Esophagus squamous epithelium (tissue), 5 donors: ENCODE data around the gene LRP1. TPM values are rescaled to one million over a fixed set of nuclear protein-coding genes. Genes with fewer than 3 reads are reported as not detected.

Source experiments
- DNase-seq: peaks from one replicate; lab custom pipeline; 2025; lab: John Stamatoyannopoulos, UW
- H3K27ac ChIP-seq, 4 donors: fragments of 200-600 bp; sonication (generic); one replicate each; pipeline ENCODE4 v1.5.1; 2016 to 2019; ENCODE audit warnings: mild to moderate bottlenecking in 1 of 4
- H3K27me3 ChIP-seq, 4 donors: fragments of 200-600 bp; sonication (generic); 1 replicate in 3 of 4; 2 replicates in 1 of 4; pipeline versions ENCODE4 v1.5.1 to v1.6.0; 2017 to 2021; ENCODE audit warnings: antibody characterized with exemption in 1 of 4
- H3K36me3 ChIP-seq, 3 donors: fragments of 200-600 bp; sonication (generic); one replicate each; pipeline ENCODE4 v1.5.1; 2016 to 2019
- H3K4me1 ChIP-seq, 3 donors: fragments of 200-600 bp; sonication (generic); one replicate each; pipeline ENCODE4 v1.5.1; 2017 to 2019
- H3K4me3 ChIP-seq, 4 donors: fragments of 200-600 bp; sonication (generic); 1 replicate in 3 of 4; 2 replicates in 1 of 4; pipeline ENCODE4 v1.5.1; 2016 to 2019; ENCODE audit warnings: mild to moderate bottlenecking in 2 of 4, moderate library complexity in 1 of 4
- H3K9me3 ChIP-seq, 3 donors: fragments of 200-600 bp; sonication (generic); one replicate each; pipeline ENCODE4 v1.5.1; 2016 to 2019
- CTCF ChIP-seq, 6 experiments: fragments of 450-650 bp in 4 of 6; fragments of 200-600 bp in 2 of 6; sonication (generic) in 2 of 6; IDR thresholded peaks; one replicate each; pipeline ENCODE4 v1.5.1; 2016 to 2019; ENCODE audit warnings: antibody characterized with exemption in 6 of 6, mild to moderate bottlenecking in 4 of 6, moderate library complexity in 4 of 6
- POLR2A ChIP-seq, 4 donors: fragments of 450-650 bp; IDR thresholded peaks; one replicate each; pipeline ENCODE4 v1.6.1; 2017; ENCODE audit warnings: antibody characterized with exemption in 4 of 4, mild to moderate bottlenecking in 4 of 4, moderate library complexity in 3 of 4
- WGBS, 2 donors: methylation state at CpG; one replicate each; pipeline ENCODE4 v1.1.5; 2018; 5-methylcytosine and 5-hydroxymethylcytosine counted together
- intact Hi-C: fragments of 100-400 bp; cut with DNase I; formaldehyde crosslinking; loops from one replicate; pipeline ENCODE4 v1.15.0; 2022
- total RNA-seq, 4 donors: library from RNA; depleted of rRNA; stranded (reverse); fragments of >200 nt; gene quantifications; one replicate each; pipeline ENCODE4 v1.1.0, GENCODE V29; 2016
- donor health status: DM: yes; HTN: yes; CAD: no.

Gene LRP1
- total RNA-seq, 4 donors from 2014 or later = 60.8 to 147 (median 81.9) TPM

GRCh38 chr12:57185906-57186508 lies 57.7 kb downstream of the LRP1 start:
- WGBS, 2 donors = 82 to 92% methylated on average over 4 to 9 of the region's 12 CpGs
- DNase-seq = no peak
- Histone ChIP-seq H3K4me3 (no peak overlapping the region), H3K9me3 (no peaks in the 10 kb centered on the region), H3K4me1 (peaks cover 5 to 25% (median 13%) of the 10 kb centered on the region in 3 donors), H3K27me3 (no peaks in the 10 kb centered on the region), H3K27ac (no peak overlapping the region), H3K36me3 (peaks cover 48 to 92% (median 66%) of the 10 kb centered on the region in 3 donors)
- TF ChIP-seq POLR2A (IDR thresholded peaks at IDR 0.05) (no peak), CTCF (IDR thresholded peaks at IDR 0.05) (no peak)
- intact Hi-C loops = loop anchor here (5.0 kb wide), 1 partner anchor 119 kb away; no protein-coding TSS in a partner anchor

DNA sequence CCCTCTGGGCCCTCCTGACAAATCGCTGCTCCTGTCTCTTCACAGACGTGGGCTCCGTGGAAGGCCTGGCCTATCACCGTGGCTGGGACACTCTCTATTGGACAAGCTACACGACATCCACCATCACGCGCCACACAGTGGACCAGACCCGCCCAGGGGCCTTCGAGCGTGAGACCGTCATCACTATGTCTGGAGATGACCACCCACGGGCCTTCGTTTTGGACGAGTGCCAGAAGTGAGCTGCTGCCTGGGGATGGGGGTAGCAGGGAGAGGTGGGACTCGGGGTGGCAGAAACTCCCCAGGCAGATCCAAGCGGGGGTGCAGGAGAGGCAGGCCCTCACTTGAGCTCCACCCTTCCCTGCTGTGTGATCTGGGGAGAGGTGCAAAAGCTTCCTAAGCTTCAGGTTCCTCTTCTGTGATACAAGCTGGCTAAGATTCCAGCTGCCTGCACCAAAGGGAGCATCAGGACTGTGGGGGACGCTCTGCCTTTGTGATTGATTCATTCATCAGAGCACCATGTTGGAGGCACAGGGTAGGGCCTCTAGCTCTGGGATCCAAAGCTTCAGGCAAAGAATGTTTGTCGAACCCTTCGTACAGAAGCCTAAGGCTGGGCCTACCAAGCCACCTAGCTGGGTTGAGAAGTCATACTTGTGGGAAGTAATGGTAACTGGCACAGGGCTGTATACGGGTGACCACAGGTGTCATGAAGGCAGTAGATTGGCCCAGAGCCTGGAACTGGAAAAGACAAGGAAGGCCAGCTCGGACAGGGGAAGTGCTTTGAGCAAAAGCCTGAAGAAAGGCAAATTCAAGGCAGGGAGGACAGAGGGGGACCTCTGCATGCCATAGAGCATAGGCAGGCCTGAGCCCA lies 59.2 kb downstream of the LRP1 start:
- intact Hi-C loops = loop anchor here (5.0 kb wide), 1 partner anchor 120 kb away; no protein-coding TSS in a partner anchor
- WGBS, 2 donors = 40 to 76% methylated on average over 5 to 7 of the region's 21 CpGs
- Histone ChIP-seq H3K27ac (no peak overlapping the region), H3K9me3 (no peaks in the 10 kb centered on the region), H3K4me1 (peaks cover 0 to 11% (median 3%) of the 10 kb centered on the region in 3 donors), H3K27me3 (no peaks in the 10 kb centered on the region), H3K36me3 (peaks cover 61 to 93% (median 74%) of the 10 kb centered on the region in 3 donors), H3K4me3 (no peak overlapping the region)
- TF ChIP-seq CTCF (IDR thresholded peaks at IDR 0.05) = no peak
- no peak for TF ChIP-seq POLR2A (IDR thresholded peaks at IDR 0.05)
- no peak for DNase-seq

DNA sequence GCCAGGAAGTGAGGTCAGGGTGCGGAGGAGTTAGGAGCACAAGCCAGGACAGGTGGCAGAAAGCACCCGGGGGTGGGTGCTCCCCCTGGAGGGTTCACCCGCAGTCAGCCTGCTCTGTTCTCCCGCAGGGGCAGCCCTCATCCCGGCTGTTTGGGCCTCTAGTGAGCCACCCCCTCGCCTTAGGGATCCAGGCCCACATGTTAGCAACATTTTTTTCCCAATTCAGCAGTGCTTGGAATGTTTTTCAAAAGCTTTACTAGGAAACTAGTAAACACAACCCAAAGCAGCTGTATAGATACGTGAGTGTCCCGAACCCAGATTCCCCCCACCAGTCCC lies 59.8 kb downstream of the LRP1 start:
- H3K4me3 ChIP-seq = no peak overlapping the region
- H3K4me1 ChIP-seq = peaks cover 0 to 5% (median 0%) of the 10 kb centered on the region in 3 donors
- no peaks in the 10 kb centered on the region for H3K27me3 ChIP-seq
- H3K27ac ChIP-seq = no peak overlapping the region
- peaks cover 67 to 99% (median 80%) of the 10 kb centered on the region in 3 donors for H3K36me3 ChIP-seq
- WGBS, 2 donors = 55 to 56% methylated on average over 6 to 8 of the region's 8 CpGs
- intact Hi-C loops = loop anchor here (5.0 kb wide), 1 partner anchor 121 kb away; no protein-coding TSS in a partner anchor
- no peak for TF ChIP-seq POLR2A (IDR thresholded peaks at IDR 0.05)
- no peak for TF ChIP-seq CTCF (IDR thresholded peaks at IDR 0.05)
- no peaks in the 10 kb centered on the region for H3K9me3 ChIP-seq
- DNase-seq = no peak

DNA sequence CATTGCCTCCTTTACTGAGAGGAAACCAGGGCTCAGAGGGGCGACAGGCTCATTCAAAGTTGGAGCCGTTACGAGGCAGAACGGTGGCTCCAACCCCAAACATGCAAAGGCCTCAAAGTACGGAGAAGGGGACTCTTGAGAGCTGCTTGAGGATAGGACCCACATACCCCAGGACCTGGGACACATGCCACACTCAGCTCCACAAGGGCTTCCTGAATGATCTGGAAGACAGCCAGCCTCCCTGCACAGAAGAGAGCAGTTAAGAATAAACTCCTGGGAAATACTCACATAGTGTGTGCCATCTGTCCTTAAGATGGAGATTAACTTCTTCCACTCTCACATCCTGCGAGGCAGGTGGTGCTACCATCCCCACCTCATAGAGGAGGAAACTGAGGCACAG lies 61.8 kb downstream of the LRP1 start:
- 63% methylated on average over 3 of the region's 6 CpGs; no CpG with 5 or more reads in 1 of the 2 donors for WGBS, 2 donors
- Histone ChIP-seq H3K4me3 (no peak overlapping the region), H3K27ac (no peak overlapping the region), H3K4me1 (no peaks in the 10 kb centered on the region), H3K9me3 (no peaks in the 10 kb centered on the region), H3K27me3 (no peaks in the 10 kb centered on the region), H3K36me3 (peaks cover 70 to 100% (median 81%) of the 10 kb centered on the region in 3 donors)
- TF ChIP-seq POLR2A (IDR thresholded peaks at IDR 0.05) (no peak), CTCF (IDR thresholded peaks at IDR 0.05) (no peak)
- DNase-seq = no peak
- intact Hi-C loops = no loop called here

DNA sequence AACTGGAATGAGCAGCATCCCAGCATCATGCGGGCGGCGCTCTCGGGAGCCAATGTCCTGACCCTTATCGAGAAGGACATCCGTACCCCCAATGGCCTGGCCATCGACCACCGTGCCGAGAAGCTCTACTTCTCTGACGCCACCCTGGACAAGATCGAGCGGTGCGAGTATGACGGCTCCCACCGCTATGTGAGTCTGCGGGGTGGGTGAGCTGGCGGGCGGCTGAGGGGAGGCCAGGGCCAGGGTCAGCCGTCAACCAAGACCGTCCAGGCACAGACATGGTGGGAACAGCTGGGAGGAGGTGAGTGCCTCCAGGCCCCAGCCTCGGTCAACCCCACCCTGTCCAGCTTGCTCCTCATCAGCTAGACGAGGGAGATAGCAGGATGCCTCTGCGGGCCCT lies 62.5 kb downstream of the LRP1 start:
- Histone ChIP-seq H3K27me3 (no peaks in the 10 kb centered on the region), H3K4me1 (no peaks in the 10 kb centered on the region), H3K36me3 (peaks cover 68 to 100% (median 81%) of the 10 kb centered on the region in 3 donors), H3K27ac (no peak overlapping the region), H3K4me3 (no peak overlapping the region), H3K9me3 (no peaks in the 10 kb centered on the region)
- TF ChIP-seq POLR2A (IDR thresholded peaks at IDR 0.05) (no peak), CTCF (IDR thresholded peaks at IDR 0.05) (no peak)
- DNase-seq = no peak
- 90 to 95% methylated on average over 2 to 12 of the region's 23 CpGs for WGBS, 2 donors
- intact Hi-C loops = no loop called here
